Calu3 (cell line): Measurements from ENCODE around the gene VOPP1. TPM values are rescaled to one million over a fixed set of nuclear protein-coding genes. Genes with fewer than 3 reads are reported as not detected.

Source experiments
- BruUV-seq: library from RNA; stranded (reverse); fragments of 400-500 nt; replicated peaks from 2 replicates; lab custom pipeline; 2021; lab: Mats Ljungman, UMichigan
- CTCF ChIA-PET: fragments of 300-600 bp; sonication (Branson Sonifier 250); formaldehyde crosslinking; loops from one replicate; lab custom pipeline; 2022; ENCODE audit warnings: antibody characterized with exemption; lab: Charles Lee
- DNase-seq: peaks from one replicate; pipeline ENCODE4 v3.0.0; 2022
- H3K27ac Mint-ChIP-seq: one replicate; pipeline ENCODE4 v1.8.0; 2022; ENCODE audit warnings: mixed read lengths; ENCODE audit not compliant: unreplicated experiment
- H3K27me3 Mint-ChIP-seq: one replicate; pipeline ENCODE4 v1.8.0; 2022; ENCODE audit warnings: mixed read lengths; ENCODE audit not compliant: unreplicated experiment
- H3K36me3 Mint-ChIP-seq: one replicate; pipeline ENCODE4 v1.8.0; 2022; ENCODE audit warnings: mild to moderate bottlenecking, moderate library complexity, mixed read lengths; ENCODE audit not compliant: insufficient read depth, unreplicated experiment
- H3K4me1 Mint-ChIP-seq: one replicate; pipeline ENCODE4 v1.8.0; 2022; ENCODE audit warnings: mild to moderate bottlenecking, low read depth, mixed read lengths; ENCODE audit not compliant: unreplicated experiment
- H3K4me3 Mint-ChIP-seq: one replicate; pipeline ENCODE4 v1.8.0; 2022; ENCODE audit warnings: mild to moderate bottlenecking, low read depth, moderate library complexity, mixed read lengths; ENCODE audit not compliant: unreplicated experiment
- H3K9me3 Mint-ChIP-seq: one replicate; pipeline ENCODE4 v1.8.0; 2022; ENCODE audit warnings: low read depth, mixed read lengths; ENCODE audit not compliant: unreplicated experiment
- intact Hi-C: fragments of 100-400 bp; cut with micrococcal nuclease; formaldehyde crosslinking; loops from one replicate; pipeline ENCODE4 v1.10.0; 2022; ENCODE audit not compliant: unreplicated experiment
- total RNA-seq: library from RNA; stranded (reverse); gene quantifications from 2 replicates; pipeline ENCODE4 v1.2.3, GENCODE V29; 2022
- TF ChIP-seq, protein P1 (sequence below): fragments of 200-600 bp; IDR thresholded peaks from one replicate; pipeline ENCODE4 v1.8.0; 2022; ENCODE audit warnings: antibody characterized with exemption; ENCODE audit not compliant: unreplicated experiment

The VOPP1 gene
- total RNA-seq, 1 experiment from 2014 or later, result 128 TPM

DNA sequence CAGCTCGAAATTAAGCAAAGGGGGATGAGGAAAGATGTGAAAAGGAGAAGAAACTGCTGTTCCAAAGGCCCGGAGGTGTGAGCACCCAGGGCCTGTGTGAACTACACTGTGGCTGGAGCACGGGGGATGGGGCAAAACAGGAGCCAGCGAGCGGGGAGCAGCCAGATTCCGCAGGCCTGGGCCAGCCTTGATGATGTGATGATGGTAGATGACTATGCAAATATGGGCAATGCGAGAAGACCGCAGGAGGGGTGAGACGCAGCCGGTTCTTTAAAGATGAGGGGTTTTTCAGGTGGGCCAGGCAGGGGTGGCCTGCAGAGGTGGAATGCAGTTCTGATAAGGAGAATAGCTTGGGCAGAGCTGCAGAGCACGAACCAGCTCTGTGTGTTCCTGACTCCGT is 145.6 kb downstream of the VOPP1 start:
- Mint-ChIP-seq H3K27me3 (no peaks in the 10 kb centered on the region), H3K9me3 (no peaks in the 10 kb centered on the region), H3K4me1 (no peaks in the 10 kb centered on the region), H3K27ac (no peak overlapping the region), H3K36me3 (no peaks in the 10 kb centered on the region), H3K4me3 (no peak overlapping the region)
- intact Hi-C loops, result no loop called here
- no TSS peak for BruUV-seq
- no peak for DNase-seq
- TF ChIP-seq, protein P1, sequence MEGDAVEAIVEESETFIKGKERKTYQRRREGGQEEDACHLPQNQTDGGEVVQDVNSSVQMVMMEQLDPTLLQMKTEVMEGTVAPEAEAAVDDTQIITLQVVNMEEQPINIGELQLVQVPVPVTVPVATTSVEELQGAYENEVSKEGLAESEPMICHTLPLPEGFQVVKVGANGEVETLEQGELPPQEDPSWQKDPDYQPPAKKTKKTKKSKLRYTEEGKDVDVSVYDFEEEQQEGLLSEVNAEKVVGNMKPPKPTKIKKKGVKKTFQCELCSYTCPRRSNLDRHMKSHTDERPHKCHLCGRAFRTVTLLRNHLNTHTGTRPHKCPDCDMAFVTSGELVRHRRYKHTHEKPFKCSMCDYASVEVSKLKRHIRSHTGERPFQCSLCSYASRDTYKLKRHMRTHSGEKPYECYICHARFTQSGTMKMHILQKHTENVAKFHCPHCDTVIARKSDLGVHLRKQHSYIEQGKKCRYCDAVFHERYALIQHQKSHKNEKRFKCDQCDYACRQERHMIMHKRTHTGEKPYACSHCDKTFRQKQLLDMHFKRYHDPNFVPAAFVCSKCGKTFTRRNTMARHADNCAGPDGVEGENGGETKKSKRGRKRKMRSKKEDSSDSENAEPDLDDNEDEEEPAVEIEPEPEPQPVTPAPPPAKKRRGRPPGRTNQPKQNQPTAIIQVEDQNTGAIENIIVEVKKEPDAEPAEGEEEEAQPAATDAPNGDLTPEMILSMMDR, result no peak
- CTCF ChIA-PET, result no interaction called here

DNA sequence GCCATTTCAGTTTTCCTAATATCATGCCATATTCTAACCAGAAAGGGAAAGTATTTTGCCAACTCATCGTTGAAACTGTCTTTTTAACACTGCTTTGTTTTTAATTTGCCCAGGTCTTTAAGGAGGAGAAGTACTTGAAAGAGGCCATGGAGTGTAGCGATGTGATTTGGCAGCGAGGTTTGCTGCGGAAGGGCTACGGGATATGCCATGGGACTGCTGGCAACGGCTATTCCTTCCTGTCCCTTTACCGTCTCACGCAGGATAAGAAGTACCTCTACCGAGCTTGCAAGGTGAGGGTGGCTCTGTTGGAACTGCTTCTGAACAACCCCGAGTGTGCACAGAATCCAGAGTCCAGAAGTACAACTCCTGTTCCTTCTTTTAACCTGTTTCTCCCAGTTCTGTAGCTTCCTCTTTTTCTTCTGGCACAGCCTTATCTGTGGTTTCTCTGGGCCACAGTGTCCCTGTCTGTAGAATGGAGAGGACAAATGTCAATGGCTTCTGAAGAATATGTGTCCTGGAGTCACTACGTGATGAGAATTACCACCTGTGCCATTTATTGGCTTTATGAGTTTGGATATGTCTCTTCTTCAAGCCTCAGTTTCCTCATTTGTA is 147.1 kb downstream of the VOPP1 start:
- CTCF ChIA-PET, result interaction anchor here (0.6 to 1.2 kb wide), 3 partner anchors 10 to 44 kb away, joined by 3 to 4 read pairs (median 4); no protein-coding TSS in a partner anchor
- DNase-seq, result no peak
- no TSS peak for BruUV-seq
- H3K4me1 Mint-ChIP-seq, result no peaks in the 10 kb centered on the region
- TF ChIP-seq, protein P1, result no peak
- intact Hi-C loops, result no loop called here
- no peaks in the 10 kb centered on the region for H3K9me3 Mint-ChIP-seq
- H3K27ac Mint-ChIP-seq, result no peak overlapping the region
- H3K36me3 Mint-ChIP-seq, result no peaks in the 10 kb centered on the region
- no peaks in the 10 kb centered on the region for H3K27me3 Mint-ChIP-seq
- H3K4me3 Mint-ChIP-seq, result no peak overlapping the region

DNA sequence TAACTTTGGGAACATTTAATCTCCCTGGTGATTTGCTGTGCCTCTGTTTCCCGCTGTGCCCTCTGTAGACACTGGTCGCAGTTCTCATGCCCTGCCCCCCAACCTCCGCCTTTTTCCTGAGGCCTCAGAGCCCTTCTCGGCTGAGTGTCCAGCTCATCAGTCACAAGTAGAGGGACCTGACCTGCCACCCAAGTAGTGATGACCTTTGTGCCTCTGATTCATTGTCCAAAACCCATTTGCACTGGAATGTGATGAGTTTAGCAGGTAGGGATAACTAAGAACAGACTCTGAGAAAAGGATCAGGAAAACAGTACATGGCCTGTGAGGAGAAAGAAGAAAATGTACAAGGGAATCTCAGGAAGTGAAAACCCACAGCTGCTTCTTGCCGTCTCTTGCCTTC is 148.4 kb downstream of the VOPP1 start:
- no peaks in the 10 kb centered on the region for H3K4me1 Mint-ChIP-seq
- CTCF ChIA-PET, result interaction anchor here (1.0 to 1.2 kb wide), 2 partner anchors 9 to 14 kb away, joined by 3 to 6 read pairs; no protein-coding TSS in a partner anchor
- no peak overlapping the region for H3K4me3 Mint-ChIP-seq

DNA sequence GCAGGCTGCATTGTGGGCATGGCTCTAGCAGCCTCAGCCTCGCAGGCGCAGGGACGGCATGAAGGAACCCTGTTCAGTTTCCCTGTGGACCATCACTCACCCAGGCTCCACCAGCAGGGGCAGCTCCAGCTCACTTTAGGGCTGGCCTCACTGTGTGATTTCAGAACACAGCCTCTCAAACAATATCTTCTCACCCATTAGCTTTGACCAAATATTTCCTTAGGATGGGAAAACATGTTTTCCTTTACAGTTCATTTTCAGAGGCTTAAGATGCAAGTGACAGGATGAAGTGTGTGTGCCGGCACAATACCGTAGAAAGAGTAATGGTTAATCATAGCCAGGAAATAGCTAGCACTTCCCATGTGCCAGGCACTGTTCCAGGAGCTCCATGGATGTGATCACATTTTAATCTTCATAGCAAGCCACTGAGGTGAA is 149.0 kb downstream of the VOPP1 start:
- Mint-ChIP-seq H3K9me3 (no peaks in the 10 kb centered on the region), H3K36me3 (no peaks in the 10 kb centered on the region), H3K27ac (no peak overlapping the region), H3K4me1 (no peaks in the 10 kb centered on the region), H3K4me3 (no peak overlapping the region), H3K27me3 (no peaks in the 10 kb centered on the region)
- no TSS peak for BruUV-seq
- CTCF ChIA-PET, result interaction anchor here (1.0 kb wide), 1 partner anchor 8 kb away, joined by 6 read pairs; no protein-coding TSS in a partner anchor
- TF ChIP-seq, protein P1, result no peak
- no peak for DNase-seq
- intact Hi-C loops, result no loop called here

More for the DNA sequence above, 148.4 kb downstream of the VOPP1 start:
- TF ChIP-seq, protein P1, result no peak
- Mint-ChIP-seq H3K27me3 (no peaks in the 10 kb centered on the region), H3K27ac (no peak overlapping the region), H3K36me3 (no peaks in the 10 kb centered on the region), H3K9me3 (no peaks in the 10 kb centered on the region)
- BruUV-seq, result no TSS peak
- intact Hi-C loops, result no loop called here
- DNase-seq, result no peak

Other genes starting within 250 kb of the VOPP1 start
- gene LANCL2, start 207.2 kb downstream of the VOPP1 start, total RNA-seq, result 15.7 and 16.6 TPM in 2 replicates